HG03469 (cell line): Measurements from ENCODE around the gene NLGN3.

ENCODE experiments used
- ATAC-seq: cut with Tn5 transposase; IDR thresholded peaks from one replicate; pipeline ENCODE4 v1.9.1; 2021; ENCODE audit warnings: mild to moderate bottlenecking, moderate library complexity, moderate number of reproducible peaks; ENCODE audit not compliant: unreplicated experiment

NLGN3 gene

DNA sequence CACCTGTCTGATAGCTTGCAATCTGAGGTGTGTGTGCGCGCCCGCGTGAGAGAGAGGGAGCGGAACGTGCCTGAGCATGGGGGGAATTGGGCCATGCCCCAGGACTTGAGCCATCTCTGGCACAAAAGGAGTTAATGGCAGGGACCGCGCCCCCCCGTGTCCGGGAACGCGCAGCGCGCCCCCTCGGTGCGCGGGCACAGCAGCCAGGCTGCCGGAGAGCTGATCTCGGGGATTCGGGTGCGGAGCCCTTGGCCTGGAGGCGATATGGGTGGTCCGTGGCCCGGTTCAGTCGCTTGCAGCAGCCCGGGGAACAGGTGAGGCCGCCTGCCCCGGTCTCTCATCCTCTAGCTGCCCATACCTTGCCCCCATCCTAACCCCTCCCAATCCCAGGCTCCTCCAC, at the start of gene NLGN3:
NLGN3 (plus strand) TSS at position 191 of the 400 bp plus-strand sequence. CDS start 2,909 bp downstream, outside the sequence.
- ATAC-seq = no peak

DNA sequence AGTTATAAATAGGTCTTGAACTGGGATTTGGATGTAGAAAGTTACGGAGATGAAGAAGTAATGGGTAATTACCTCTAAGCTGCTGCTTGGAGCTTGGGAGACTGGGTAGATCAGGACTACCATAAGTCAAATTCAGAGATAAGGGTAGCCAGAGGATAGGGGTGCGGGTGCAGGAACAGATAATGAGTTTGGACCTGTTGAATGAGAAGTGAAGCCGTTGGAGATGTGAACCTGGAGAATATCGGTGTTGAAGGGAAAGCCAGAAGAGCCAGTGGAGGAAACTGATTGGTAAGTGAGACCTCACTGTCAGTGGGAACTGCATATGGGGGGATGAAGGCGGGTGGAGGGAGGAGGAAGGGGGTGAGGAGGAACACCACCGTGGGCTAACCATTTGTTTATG, 49.6 kb upstream of the NLGN3 start:
- no peak for ATAC-seq

DNA sequence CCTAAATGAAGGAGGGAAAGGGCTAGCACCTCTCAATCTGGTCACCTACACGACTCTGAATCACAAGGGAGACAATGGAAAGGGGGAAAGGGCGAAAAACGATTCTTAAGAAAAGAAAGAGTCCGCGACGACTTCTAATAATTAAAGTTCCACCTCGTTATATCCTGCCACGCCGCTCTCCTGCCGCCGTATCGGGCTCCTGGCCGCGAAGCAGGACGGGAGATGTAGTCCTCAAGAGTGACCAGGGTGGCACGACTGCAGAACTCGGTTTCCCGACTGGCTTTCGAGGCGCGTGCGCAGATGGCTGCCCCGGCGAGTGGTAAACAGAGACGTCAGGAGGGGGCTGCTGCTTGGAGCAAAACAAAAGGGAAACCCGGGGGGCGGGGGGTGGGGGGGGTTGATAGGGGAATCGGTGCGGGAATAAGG, 49.1 kb upstream of the NLGN3 start, which contains the start of gene FOXO4:
FOXO4 (plus strand) TSS at position 297 of the 426 bp plus-strand sequence. CDS start 678 bp downstream, outside the sequence.
- ATAC-seq = peak; percentile 86

DNA sequence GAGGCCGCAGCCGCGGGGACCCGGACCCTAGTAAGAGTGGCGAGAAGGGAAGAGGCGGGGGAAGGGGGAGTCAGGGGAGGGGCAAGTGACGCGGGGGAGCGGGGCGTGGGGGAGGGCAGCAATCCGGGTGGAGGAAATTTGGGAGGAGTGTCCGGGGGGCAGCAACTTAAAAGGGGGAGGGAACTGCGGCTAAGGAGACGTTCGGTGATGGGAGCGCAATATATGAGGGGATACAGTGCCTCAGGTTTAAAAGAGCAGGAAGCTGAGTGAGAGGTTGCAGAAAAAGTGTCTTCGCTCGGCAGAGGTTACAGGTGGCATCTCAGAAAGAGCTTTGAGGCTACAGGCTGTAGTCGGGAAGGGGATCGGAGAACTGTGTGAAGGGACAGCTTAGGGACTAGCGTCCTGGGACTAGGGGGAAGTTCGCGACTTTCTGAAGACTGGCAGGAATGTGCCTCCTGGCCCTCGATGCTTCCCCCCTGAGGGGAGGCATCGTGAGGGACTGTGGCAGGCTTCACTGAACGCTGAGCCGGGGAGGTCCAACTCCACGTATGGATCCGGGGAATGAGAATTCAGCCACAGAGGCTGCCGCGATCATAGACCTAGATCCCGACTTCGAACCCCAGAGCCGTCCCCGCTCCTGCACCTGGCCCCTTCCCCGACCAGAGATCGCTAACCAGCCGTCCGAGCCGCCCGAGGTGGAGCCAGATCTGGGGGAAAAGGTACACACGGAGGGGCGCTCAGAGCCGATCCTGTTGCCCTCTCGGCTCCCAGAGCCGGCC, 48.5 kb upstream of the NLGN3 start:
- no peak for ATAC-seq

DNA sequence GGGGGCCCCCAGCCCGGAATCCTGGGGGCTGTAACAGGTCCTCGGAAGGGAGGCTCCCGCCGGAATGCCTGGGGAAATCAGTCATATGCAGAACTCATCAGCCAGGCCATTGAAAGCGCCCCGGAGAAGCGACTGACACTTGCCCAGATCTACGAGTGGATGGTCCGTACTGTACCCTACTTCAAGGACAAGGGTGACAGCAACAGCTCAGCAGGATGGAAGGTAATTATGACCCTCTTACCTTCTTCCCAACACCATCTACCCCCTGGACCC, 47.9 kb upstream of the NLGN3 start:
- no peak for ATAC-seq

DNA sequence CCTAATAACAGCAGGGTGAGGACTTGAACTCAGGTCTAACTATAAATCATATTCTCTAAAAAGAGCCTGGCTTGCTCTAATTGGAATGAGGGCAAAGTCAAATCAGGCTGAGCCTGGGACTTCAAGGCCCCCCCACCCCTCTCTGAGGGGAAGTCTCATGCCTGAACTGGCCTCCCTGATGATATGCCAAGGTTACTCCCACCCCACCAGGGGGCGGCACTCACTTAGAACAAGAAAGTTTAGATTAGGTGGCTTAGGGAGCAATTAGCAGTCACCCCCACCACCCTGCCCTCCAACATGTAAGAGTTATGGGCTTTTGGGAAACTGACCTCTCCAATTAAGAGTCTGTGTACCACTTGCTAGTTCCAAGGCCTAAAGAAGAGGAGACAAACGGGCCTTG, 46.3 kb upstream of the NLGN3 start:
- no peak for ATAC-seq

DNA sequence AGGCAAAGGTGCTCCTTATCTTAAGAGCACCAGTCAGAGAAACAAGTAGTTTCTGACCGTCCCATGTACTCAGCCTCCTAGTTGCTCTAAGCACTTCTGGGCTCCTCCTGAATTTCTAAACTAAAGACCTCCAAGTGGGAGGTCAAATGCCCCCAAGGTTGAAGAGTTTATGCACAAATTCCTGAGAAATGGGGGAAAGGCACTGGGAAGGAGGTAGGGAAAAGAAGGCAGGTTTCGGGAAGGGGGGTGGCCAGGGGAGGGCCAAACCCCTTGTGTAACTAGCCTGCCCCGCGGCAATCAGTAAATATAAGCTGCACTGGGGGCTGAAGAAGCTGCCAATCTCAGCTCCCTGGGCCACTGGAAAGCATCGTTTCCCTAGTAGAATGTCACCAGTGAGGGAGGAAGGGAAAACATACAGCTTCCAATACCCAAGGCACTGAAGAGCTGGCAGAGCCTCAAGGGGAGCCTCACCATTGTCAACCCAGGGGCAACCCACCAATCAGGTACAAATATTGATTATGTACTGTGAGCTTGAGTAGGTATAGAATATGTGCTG, 45.6 kb upstream of the NLGN3 start:
- no peak for ATAC-seq

DNA sequence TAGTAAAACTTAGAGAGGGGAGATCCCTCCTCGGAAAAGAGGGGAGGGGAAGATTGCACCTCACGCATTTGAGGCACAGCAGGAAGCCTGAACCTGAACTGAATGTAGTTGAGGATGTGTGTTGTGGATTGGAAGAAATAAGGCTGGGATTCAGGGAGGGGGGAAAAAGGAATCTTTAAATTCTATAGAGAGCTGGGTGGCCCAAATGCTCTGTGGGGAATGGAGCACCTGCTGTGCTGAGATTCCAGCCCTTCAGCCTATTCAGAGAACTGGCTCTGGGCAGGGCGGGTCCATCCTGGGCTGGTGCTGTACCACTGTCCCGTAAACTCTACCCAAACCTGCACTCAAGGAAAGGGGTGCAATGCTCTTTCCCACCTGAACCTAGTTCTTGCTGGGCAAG, 44.9 kb upstream of the NLGN3 start:
- ATAC-seq = no peak

DNA sequence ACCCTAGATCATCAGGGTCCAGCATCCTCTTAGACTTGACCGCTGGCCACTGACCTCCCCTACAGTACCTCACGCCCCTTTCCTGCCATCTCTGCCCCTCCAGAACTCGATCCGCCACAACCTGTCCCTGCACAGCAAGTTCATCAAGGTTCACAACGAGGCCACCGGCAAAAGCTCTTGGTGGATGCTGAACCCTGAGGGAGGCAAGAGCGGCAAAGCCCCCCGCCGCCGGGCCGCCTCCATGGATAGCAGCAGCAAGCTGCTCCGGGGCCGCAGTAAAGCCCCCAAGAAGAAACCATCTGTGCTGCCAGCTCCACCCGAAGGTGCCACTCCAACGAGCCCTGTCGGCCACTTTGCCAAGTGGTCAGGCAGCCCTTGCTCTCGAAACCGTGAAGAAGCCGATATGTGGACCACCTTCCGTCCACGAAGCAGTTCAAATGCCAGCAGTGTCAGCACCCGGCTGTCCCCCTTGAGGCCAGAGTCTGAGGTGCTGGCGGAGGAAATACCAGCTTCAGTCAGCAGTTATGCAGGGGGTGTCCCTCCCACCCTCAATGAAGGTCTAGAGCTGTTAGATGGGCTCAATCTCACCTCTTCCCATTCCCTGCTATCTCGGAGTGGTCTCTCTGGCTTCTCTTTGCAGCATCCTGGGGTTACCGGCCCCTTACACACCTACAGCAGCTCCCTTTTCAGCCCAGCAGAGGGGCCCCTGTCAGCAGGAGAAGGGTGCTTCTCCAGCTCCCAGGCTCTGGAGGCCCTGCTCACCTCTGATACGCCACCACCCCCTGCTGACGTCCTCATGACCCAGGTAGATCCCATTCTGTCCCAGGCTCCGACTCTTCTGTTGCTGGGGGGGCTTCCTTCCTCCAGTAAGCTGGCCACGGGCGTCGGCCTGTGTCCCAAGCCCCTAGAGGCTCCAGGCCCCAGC, 43.8 kb upstream of the NLGN3 start:
- ATAC-seq = no peak

DNA sequence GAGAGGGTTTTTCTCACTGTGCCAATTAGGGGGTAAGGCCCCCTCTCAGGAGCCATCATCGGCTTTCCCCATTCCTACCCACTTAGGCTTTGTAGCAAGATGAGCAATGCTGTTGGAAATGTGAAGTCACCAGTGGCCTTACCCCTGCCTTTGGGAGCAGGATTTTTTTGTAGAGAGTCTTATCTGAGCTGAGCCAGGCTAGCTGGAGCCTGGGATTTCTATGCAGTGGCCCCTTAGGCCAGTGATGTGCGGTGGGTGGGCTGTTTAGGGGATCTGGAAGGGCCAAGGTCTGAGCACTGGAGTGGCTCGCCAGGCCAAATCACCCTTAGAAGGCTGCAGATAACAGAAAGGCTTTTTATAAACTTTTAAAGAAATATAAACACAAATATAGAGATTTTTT, 42.3 kb upstream of the NLGN3 start:
- no peak for ATAC-seq

DNA sequence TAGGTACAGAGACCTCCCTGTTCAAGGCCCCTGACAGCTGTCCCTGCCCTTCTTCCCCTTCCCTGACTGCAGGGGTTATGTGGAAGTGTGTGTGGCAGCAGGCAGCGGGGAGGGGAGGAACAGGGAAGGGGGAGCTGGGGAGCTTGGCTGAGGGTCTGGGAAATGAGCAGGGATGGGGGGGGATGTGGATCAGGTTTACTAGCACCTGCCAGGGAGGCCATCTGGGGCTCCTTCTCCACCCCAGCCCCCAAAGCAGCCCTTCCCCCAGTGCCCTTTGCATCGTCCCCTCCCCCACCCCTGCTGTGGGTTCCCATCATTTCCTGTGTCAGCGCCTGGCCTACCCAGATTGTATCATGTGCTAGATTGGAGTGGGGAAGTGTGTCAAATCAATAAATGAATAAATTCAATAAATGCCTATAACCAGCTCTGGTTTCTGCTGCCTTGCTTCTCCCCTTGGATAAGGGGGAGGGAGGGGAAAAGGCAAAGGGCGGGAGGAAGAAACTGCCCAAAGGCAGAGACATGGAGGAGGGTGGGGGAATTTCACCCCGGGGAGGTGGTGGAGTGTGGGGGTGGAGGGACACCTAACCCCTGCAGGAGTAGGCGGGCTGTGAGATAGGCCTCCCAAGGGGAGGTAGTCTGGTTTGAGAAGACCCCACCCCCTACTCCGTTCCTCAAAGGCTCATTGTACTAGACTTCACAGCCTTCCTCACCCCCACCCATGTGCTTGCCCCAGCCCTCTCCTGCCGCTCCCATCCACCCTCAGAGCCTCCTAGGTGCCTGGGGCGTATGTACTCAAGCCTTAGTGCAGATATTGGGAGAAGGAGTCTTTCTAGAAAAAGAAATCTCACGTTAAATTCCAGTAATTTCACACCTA, 41.3 kb upstream of the NLGN3 start:
- no peak for ATAC-seq

DNA sequence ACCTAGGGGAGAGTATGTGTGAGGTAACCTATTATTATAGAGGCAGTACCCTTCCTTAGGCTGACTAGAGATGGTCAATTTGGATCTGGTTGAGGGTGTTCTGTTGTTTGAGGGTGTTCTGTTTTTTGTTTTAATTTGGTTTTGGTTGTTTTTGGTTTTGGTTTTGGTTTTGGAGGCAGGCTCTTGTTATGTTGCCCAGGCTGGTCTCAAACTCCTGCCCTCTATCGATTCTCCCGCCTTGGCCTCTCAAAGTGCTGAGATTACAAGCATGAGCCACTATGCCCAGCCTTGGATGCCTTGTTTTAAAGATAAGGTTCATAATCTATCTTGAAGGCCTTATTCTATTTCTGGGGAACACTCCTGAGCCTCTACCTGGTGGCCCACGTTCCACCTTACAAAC, 39.0 kb upstream of the NLGN3 start:
- no peak for ATAC-seq

DNA sequence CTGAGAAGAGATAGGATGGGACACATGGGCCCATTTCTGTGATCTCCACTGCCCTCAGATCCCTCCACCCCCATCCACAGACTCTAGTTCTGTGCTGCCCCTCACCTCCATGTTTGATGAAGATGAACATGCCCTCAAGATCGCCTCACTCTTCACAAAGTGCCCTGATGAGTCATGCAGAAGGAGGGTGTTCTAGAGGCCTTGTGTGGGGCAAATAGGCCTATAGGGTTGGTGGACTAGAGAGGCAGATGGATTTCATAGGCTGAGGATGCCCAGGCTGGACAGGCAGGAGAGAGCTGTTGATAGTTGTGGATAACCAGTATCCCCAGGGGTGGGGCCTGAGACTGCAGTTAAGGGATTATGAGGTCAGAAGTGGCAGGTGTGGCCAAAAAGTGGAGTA, 38.2 kb upstream of the NLGN3 start, which contains the start of gene CXorf65:
CXorf65 (minus strand) TSS at position 314 of the 400 bp plus-strand sequence; CDS start at position 130, 184 bp downstream.
- ATAC-seq = no peak

DNA sequence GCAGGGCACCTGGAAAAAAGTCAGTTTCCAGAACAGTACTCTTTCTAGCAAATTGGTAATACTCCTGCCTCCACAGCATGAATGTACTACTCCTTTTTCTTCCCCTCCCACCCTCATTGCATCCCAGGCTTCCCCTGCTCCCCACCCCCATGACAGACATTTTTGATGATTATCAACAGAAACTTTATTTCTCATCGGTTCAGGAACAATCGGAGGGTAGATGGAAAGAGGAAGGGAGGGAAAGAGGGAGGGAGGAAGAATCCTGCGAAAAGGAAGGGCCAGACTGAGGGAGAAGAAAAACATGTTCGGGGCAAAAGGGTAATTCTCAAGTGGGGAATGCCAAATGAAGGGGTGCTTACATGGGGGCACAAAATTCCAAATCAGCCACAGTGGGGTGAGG, 37.4 kb upstream of the NLGN3 start:
- ATAC-seq = no peak

DNA sequence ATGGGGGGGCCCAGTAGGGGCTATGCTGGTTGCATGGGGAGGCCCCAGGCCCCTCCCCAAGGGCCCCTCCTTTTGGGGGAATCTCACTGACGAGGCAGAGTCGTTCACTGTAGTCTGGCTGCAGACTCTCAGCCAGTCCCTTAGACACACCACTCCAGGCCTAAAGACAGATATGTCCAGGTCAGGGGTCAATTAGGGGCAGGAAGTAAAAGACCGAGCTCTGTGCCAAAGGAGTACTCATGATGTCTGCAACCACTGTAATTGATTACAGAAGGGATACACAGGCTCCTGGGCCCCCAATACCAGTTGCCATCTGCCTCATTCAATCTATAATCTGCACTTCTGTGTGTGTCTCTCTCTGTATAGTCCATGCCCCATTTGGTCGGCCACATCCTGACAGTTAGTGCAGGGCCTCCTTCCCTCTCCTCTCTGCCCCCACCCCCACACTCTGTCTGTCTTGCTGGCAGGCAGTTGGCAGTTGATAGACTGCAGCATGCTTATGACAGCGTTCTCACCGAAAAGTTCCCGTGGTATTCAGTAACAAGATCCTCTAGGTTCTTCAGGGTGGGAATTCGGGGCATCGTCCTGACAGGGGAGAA, 36.8 kb upstream of the NLGN3 start:
- ATAC-seq = no peak

DNA sequence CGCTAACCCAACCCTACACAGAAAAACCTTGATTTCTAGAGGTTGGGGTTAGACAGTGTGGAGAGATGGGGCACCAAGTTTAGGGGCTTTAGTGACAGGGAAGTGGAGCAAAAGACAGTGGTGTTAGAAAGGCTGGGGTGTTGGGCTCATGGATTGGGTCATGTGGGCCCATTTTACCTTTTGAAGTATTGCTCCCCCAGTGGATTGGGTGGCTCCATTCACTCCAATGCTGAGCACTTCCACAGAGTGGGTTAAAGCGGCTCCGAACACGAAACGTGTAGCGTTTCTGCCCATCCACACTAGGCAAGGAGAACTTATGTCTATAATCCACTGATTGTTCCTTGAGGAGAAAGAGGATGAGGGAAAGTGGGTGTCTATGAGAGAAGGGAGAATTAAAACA, 35.6 kb upstream of the NLGN3 start:
- ATAC-seq = no peak

DNA sequence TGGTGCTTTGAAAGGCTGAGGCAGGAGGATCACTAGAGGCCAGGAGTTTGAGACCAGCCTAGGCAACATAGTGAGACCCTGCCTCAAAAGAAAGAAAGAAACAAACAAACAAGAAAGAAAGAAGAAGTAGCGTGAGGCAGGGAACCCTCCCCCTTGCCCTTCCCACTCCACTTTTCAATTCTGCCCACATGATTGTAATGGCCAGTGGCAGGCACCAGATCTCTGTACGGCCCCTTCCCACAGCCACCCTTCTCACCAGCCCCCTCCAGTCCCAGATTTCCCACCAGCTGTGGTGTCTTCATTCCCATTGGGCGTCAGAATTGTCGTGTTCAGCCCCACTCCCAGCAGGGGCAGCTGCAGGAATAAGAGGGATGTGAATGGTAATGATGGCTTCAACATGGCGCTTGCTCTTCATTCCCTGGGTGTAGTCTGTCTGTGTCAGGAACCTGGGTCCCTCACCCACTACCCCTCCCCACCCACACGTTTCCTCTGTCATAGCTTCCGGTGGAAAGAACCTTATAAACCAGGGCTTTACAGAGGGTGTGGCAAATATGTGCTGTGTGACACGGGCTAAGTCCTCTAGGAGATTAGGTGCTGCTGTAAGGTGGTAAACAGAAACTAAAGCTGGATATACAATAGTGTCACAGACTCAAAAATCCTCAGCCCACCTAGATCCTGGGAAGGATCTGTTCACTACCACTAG, 33.3 kb upstream of the NLGN3 start, which contains the start of gene IL2RG:
IL2RG (minus strand) TSS at position 437 of the 703 bp plus-strand sequence; CDS start at position 399, 38 bp downstream.
- peak; percentile 82 for ATAC-seq

DNA sequence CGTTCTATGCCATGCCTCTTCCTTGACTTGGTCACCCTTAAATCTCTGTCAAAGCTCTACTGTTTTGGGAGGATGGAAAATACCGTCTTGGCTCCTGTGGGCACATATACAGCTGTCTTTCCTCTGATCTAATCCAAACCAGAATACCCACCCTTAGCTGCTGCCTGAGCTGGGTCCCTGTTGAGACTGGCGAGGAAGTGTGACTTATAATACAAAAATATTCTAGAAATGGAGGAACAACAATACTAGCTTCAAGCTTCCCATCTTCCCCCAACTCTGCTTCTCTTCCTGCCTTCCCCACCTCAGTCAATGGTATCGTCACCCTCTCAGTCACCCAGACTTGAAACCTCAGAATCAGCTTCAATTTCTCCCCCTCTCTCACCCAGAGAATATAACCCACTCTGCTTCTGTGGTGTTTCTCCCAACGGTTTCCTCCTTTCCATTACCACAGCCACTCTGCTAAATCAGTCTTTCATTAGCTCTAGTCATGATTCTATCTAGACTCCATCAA, 32.7 kb upstream of the NLGN3 start:
- no peak for ATAC-seq

DNA sequence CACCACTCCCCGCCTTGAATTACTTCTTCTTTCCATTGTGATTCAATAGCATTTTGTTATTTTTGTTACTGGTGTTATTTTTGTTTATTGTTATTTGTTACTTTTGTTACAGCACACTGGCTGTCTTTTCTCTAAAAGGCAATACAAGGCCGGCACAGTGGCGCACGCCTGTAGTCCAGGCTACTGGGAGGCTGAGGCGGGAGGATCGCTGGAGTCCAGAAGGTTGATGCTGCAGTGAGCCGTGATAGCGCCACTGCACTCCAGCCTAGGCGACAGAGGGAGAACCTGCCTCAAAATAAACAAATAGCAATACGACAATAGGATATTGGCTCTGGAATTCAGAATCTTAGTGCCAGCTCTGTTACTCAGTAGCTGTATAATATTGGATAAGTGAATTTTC, 27.3 kb upstream of the NLGN3 start:
- ATAC-seq = no peak
